CD8-positive, alpha-beta memory T cell (primary cell): ENCODE measurements around the gene SP8. TPM values are rescaled to one million over a fixed set of nuclear protein-coding genes. Genes with fewer than 3 reads are reported as not detected.

ENCODE experiments used
- CTCF ChIA-PET: fragments of 350-600 bp; sonication (Branson Sonifier 250); formaldehyde crosslinking; loops from one replicate; lab custom pipeline; 2021; ENCODE audit warnings: antibody characterized with exemption; lab: Charles Lee
- POLR2A ChIA-PET: fragments of 350-600 bp; sonication (Branson Sonifier 250); formaldehyde crosslinking; loops from one replicate; lab custom pipeline; 2021; ENCODE audit warnings: antibody characterized with exemption; lab: Charles Lee
- DNase-seq, 5 donors: peaks; one replicate each; pipeline versions ENCODE4 v3.0.0 to v3.0.0-alpha.2; 2020 to 2022; ENCODE audit warnings: mixed read lengths in 1 of 5
- H3K27ac ChIP-seq: one replicate; pipeline ENCODE4 v1.7.0; 2013; ENCODE audit warnings: low read depth, mild to moderate bottlenecking, low read length, moderate library complexity
- H3K27me3 ChIP-seq: 2 replicates; pipeline ENCODE4 v1.7.0; 2013; ENCODE audit warnings: low read length, mild to moderate bottlenecking; ENCODE audit not compliant: insufficient read depth, poor library complexity, severe bottlenecking
- H3K36me3 ChIP-seq: 2 replicates; pipeline ENCODE4 v1.7.0; 2013; ENCODE audit warnings: mild to moderate bottlenecking, low read length, moderate library complexity; ENCODE audit not compliant: insufficient read depth
- H3K4me1 ChIP-seq: 2 replicates; pipeline ENCODE4 v1.7.0; 2013; ENCODE audit warnings: mild to moderate bottlenecking, low read length, moderate library complexity; ENCODE audit not compliant: insufficient read depth
- H3K4me3 ChIP-seq: 2 replicates; pipeline ENCODE4 v1.7.0; 2013; ENCODE audit warnings: mild to moderate bottlenecking, low read length
- H3K9me3 ChIP-seq: 2 replicates; pipeline ENCODE4 v1.7.0; 2013; ENCODE audit warnings: mild to moderate bottlenecking, low read length
- H3K27ac Mint-ChIP-seq, 8 donors: one replicate each; pipeline ENCODE4 v1.8.0; 2020 to 2021; ENCODE audit warnings: mixed read lengths in 8 of 8, mild to moderate bottlenecking in 6 of 8, inconsistent platforms in 3 of 8, moderate library complexity in 3 of 8
- H3K27me3 Mint-ChIP-seq, 2 donors: one replicate each; pipeline ENCODE4 v1.8.0; 2020 to 2021; ENCODE audit warnings: mixed read lengths in 2 of 2, mild to moderate bottlenecking in 1 of 2, moderate library complexity in 1 of 2
- H3K36me3 Mint-ChIP-seq, 3 donors: one replicate each; pipeline ENCODE4 v1.8.0; 2020 to 2021; ENCODE audit warnings: mixed read lengths in 3 of 3, inconsistent platforms in 1 of 3, mild to moderate bottlenecking in 1 of 3
- H3K4me1 Mint-ChIP-seq, 3 donors: one replicate each; pipeline ENCODE4 v1.8.0; 2020 to 2021; ENCODE audit warnings: mixed read lengths in 3 of 3, inconsistent platforms in 1 of 3, mild to moderate bottlenecking in 1 of 3
- H3K4me3 Mint-ChIP-seq, 7 donors: one replicate each; pipeline ENCODE4 v1.8.0; 2020 to 2021; ENCODE audit warnings: mixed read lengths in 7 of 7, mild to moderate bottlenecking in 6 of 7, moderate library complexity in 4 of 7, inconsistent platforms in 2 of 7
- H3K9me3 Mint-ChIP-seq, 5 donors: one replicate each; pipeline ENCODE4 v1.8.0; 2020 to 2022; ENCODE audit warnings: mixed read lengths in 5 of 5, mild to moderate bottlenecking in 3 of 5, moderate library complexity in 2 of 5, inconsistent platforms in 1 of 5
- polyA plus RNA-seq: library from polyadenylated mRNA; unstranded; fragments of 300-500 nt; fragmentation: Illumina TruSeq; gene quantifications from one replicate; pipeline ENCODE4 v1.2.3, GENCODE V29; 2021
- total RNA-seq, 2 experiments: library from RNA; stranded (reverse); gene quantifications; one replicate each; pipeline ENCODE4 v1.2.3, GENCODE V29; 2021

SP8 gene
- total and polyA plus RNA-seq, 3 experiments from 2014 or later = not detected

- Mint-ChIP-seq H3K4me1 (peaks cover 11% of the 10 kb centered on the region in 3 donors), H3K36me3 (peaks cover 0 to 1% (median 0%) of the 10 kb centered on the region in 3 donors)
Measured at GRCh38 chr7:20791538-20792434, 5.1 kb upstream of the SP8 start.

GRCh38 chr7:20790375-20790774 is 3.7 kb upstream of the SP8 start:
- no peak overlapping the region for H3K4me3 Mint-ChIP-seq
- Histone ChIP-seq H3K9me3 (no peaks in the 10 kb centered on the region), H3K4me3 (no peak overlapping the region), H3K27ac (no peak overlapping the region), H3K36me3 (no peaks in the 10 kb centered on the region), H3K4me1 (peaks cover 13% of the 10 kb centered on the region), H3K27me3 (peaks cover 70% of the 10 kb centered on the region)
- DNase-seq = no peak
- ChIA-PET CTCF (no interaction called here), POLR2A (no interaction called here)
- H3K36me3 Mint-ChIP-seq = peaks cover 0 to 1% (median 0%) of the 10 kb centered on the region in 3 donors
- H3K27ac Mint-ChIP-seq = no peak overlapping the region
- peaks cover 17 to 20% (median 18%) of the 10 kb centered on the region in 3 donors for H3K4me1 Mint-ChIP-seq
- H3K9me3 Mint-ChIP-seq = peaks cover 19 to 57% (median 48%) of the 10 kb centered on the region in 5 donors
- H3K27me3 Mint-ChIP-seq = peaks cover 81 to 90% of the 10 kb centered on the region in 2 donors

More at GRCh38 chr7:20791538-20792434, 5.1 kb upstream of the SP8 start:
- Mint-ChIP-seq H3K27ac (peak overlapping the region in 1 of 8 donors; percentile 21), H3K9me3 (peaks cover 26 to 61% (median 57%) of the 10 kb centered on the region in 5 donors), H3K4me3 (no peak overlapping the region), H3K27me3 (peaks cover 85 to 90% of the 10 kb centered on the region in 2 donors)
- peaks cover 78% of the 10 kb centered on the region for H3K27me3 ChIP-seq
- POLR2A ChIA-PET = no interaction called here
- CTCF ChIA-PET = no interaction called here
- H3K4me3 ChIP-seq = no peak overlapping the region
- no peaks in the 10 kb centered on the region for H3K36me3 ChIP-seq
- no peak for DNase-seq
- no peak overlapping the region for H3K27ac ChIP-seq
- H3K4me1 ChIP-seq = peaks cover 1% of the 10 kb centered on the region
- no peaks in the 10 kb centered on the region for H3K9me3 ChIP-seq

GRCh38 chr7:20788420-20788990 is 1.8 kb upstream of the SP8 start:
- no peak for DNase-seq
- Mint-ChIP-seq H3K27ac (no peak overlapping the region), H3K27me3 (peaks cover 72 to 80% of the 10 kb centered on the region in 2 donors), H3K4me3 (no peak overlapping the region), H3K36me3 (peaks cover 0 to 1% (median 0%) of the 10 kb centered on the region in 3 donors), H3K4me1 (peaks cover 21 to 24% (median 22%) of the 10 kb centered on the region in 3 donors), H3K9me3 (peaks cover 19 to 51% (median 45%) of the 10 kb centered on the region in 5 donors)
- Histone ChIP-seq H3K9me3 (no peaks in the 10 kb centered on the region), H3K36me3 (no peaks in the 10 kb centered on the region), H3K4me3 (no peak overlapping the region), H3K27me3 (peaks cover 56% of the 10 kb centered on the region), H3K27ac (no peak overlapping the region), H3K4me1 (peaks cover 13% of the 10 kb centered on the region)
- POLR2A ChIA-PET = no interaction called here
- CTCF ChIA-PET = no interaction called here

GRCh38 chr7:20787660-20788419 is 1.2 kb upstream of the SP8 start:
- peaks cover 13% of the 10 kb centered on the region for H3K4me1 ChIP-seq
- POLR2A ChIA-PET = no interaction called here

GRCh38 chr7:20786421-20786778 is 286 bp downstream of the SP8 start:
- Mint-ChIP-seq H3K27ac (peak overlapping the region in 1 of 8 donors; percentile 20), H3K4me3 (peak overlapping the region; percentile 54 to 85 (median 65)), H3K4me1 (peaks cover 22 to 27% (median 24%) of the 10 kb centered on the region in 3 donors), H3K36me3 (peaks cover 0 to 1% (median 0%) of the 10 kb centered on the region in 3 donors), H3K27me3 (peaks cover 59 to 83% of the 10 kb centered on the region in 2 donors), H3K9me3 (peaks cover 15 to 41% (median 31%) of the 10 kb centered on the region in 5 donors)
- Histone ChIP-seq H3K9me3 (no peaks in the 10 kb centered on the region), H3K27ac (no peak overlapping the region), H3K36me3 (no peaks in the 10 kb centered on the region), H3K4me1 (peaks cover 13% of the 10 kb centered on the region), H3K4me3 (no peak overlapping the region), H3K27me3 (peaks cover 48% of the 10 kb centered on the region)
- ChIA-PET CTCF (no interaction called here), POLR2A (no interaction called here)
- DNase-seq = no peak

More at GRCh38 chr7:20787660-20788419, 1.2 kb upstream of the SP8 start:
- H3K36me3 Mint-ChIP-seq = peaks cover 0 to 1% (median 1%) of the 10 kb centered on the region in 3 donors
- peaks cover 72 to 80% of the 10 kb centered on the region in 2 donors for H3K27me3 Mint-ChIP-seq
- no peak for DNase-seq
- CTCF ChIA-PET = no interaction called here
- H3K4me3 ChIP-seq = no peak overlapping the region
- no peaks in the 10 kb centered on the region for H3K9me3 ChIP-seq
- H3K27ac Mint-ChIP-seq = peak overlapping the region in 1 of 8 donors; percentile 52
- peaks cover 52% of the 10 kb centered on the region for H3K27me3 ChIP-seq
- peak overlapping the region in 2 of 7 donors; percentile 73 to 75 for H3K4me3 Mint-ChIP-seq
- H3K27ac ChIP-seq = no peak overlapping the region
- H3K9me3 Mint-ChIP-seq = peaks cover 22 to 49% (median 42%) of the 10 kb centered on the region in 5 donors
- H3K36me3 ChIP-seq = no peaks in the 10 kb centered on the region
- peaks cover 22 to 26% (median 24%) of the 10 kb centered on the region in 3 donors for H3K4me1 Mint-ChIP-seq

GRCh38 chr7:20786049-20786412 is 655 bp downstream of the SP8 start:
- no peaks in the 10 kb centered on the region for H3K9me3 ChIP-seq
- Mint-ChIP-seq H3K9me3 (peaks cover 15 to 37% (median 28%) of the 10 kb centered on the region in 5 donors), H3K4me1 (peaks cover 20 to 27% (median 24%) of the 10 kb centered on the region in 3 donors), H3K27ac (peak overlapping the region in 1 of 8 donors; percentile 20), H3K4me3 (peak overlapping the region; percentile 54 to 85 (median 65)), H3K27me3 (peaks cover 57 to 82% of the 10 kb centered on the region in 2 donors), H3K36me3 (peaks cover 0 to 1% (median 0%) of the 10 kb centered on the region in 3 donors)
- ChIA-PET CTCF (no interaction called here), POLR2A (no interaction called here)
- peaks cover 44% of the 10 kb centered on the region for H3K27me3 ChIP-seq
- no peak for DNase-seq
- no peaks in the 10 kb centered on the region for H3K36me3 ChIP-seq
- H3K4me1 ChIP-seq = peaks cover 13% of the 10 kb centered on the region
- no peak overlapping the region for H3K4me3 ChIP-seq
- no peak overlapping the region for H3K27ac ChIP-seq

GRCh38 chr7:20785157-20786048 is 1.3 kb downstream of the SP8 start:
- H3K27me3 ChIP-seq = peaks cover 38% of the 10 kb centered on the region
- ChIA-PET CTCF (no interaction called here), POLR2A (no interaction called here)

More at GRCh38 chr7:20785157-20786048, 1.3 kb downstream of the SP8 start:
- H3K4me3 ChIP-seq = no peak overlapping the region
- no peak for DNase-seq
- Mint-ChIP-seq H3K4me1 (peaks cover 20 to 27% (median 24%) of the 10 kb centered on the region in 3 donors), H3K27me3 (peaks cover 58 to 83% of the 10 kb centered on the region in 2 donors), H3K9me3 (peaks cover 13 to 36% (median 28%) of the 10 kb centered on the region in 5 donors), H3K27ac (no peak overlapping the region), H3K36me3 (peaks cover 0 to 1% (median 0%) of the 10 kb centered on the region in 3 donors), H3K4me3 (peak overlapping the region; percentile 54 to 85 (median 65))
- H3K27ac ChIP-seq = no peak overlapping the region
- H3K9me3 ChIP-seq = no peaks in the 10 kb centered on the region
- no peaks in the 10 kb centered on the region for H3K36me3 ChIP-seq
- peaks cover 13% of the 10 kb centered on the region for H3K4me1 ChIP-seq
